ENCODE results near the gene GLTP.
"Not testable (repeated sequence)": the region's sequence is repeated elsewhere in the genome, so short reads cannot be mapped to it uniquely, and the experiment has no call there.

Gene GLTP

GRCh38 chr12:109900752-109901580, 20.6 kb upstream of the GLTP start:
- DNase-seq: no peak

- DNase-seq: peak; percentile 92
These were observed 19.7 kb upstream of the GLTP start, which contains the start of gene TCHP for GRCh38 chr12:109899783-109900751. TCHP (plus strand) TSS chr12:109900274; CDS start chr12:109903027, 2,753 bp downstream.

- not testable (repeated sequence) for DNase-seq
These were observed 19.0 kb upstream of the GLTP start for GRCh38 chr12:109899345-109899744.

DNA sequence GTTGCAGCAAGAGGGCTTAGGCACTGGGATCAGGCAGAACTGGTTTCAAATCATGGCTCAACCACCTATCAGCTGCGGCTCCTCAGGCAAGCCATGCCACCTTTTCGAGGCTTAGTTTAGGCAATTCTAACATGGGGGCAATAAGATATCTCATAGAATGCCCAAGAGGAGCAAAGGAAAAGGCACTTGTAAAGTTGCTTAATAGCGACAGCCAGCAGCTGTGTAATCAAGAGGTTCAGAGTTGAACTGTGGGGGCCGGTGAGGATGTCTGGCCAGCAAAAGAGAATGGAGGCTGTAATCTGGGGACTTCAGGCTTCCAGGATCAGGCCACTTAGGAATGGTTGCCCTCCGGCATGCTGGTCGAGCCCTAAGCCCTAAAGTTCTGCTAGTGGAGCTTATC, 16.7 kb upstream of the GLTP start:
- DNase-seq: no peak

DNA sequence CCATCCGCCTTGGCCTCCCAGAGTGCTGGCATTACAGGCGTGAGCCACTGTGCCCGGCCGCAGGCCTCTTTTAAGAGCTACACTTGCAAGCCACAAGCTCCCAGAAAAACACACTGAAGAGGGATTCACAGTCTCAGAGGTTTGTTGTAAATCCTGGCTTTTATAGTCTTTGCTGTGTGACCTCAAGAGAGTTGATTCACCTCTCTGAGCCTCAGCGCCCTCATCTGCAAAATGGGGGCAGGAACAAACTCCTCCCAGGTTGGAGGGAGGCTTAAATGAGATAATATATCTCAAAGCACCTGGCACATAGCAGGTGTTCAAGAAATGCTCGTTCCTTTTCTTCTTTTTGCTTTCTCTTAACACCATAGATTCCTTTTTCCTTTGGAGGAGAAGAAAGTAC, 15.8 kb upstream of the GLTP start:
- DNase-seq: no peak

DNA sequence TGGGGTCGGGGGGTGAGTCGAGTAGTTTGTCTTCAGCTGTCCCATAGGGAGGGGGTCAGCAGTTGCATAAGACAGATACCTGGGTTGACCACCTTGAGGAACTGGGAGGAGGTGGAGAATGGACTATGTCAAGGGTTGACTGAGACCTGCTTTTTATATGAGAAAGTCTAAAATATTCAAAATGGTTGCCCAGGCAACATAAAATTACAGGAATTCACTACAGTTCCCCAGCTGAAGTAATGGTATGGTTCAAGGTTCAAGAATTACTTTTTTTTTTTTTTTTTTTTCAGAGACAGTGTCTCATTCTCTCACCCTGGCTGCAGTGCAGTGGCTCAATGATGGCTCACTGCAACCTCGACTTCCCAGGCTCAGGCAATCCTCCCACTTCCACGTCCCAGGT, 14.6 kb upstream of the GLTP start:
- DNase-seq: no peak

GRCh38 chr12:109893261-109893995, 13.1 kb upstream of the GLTP start:
- DNase-seq: peak; percentile 13

DNA sequence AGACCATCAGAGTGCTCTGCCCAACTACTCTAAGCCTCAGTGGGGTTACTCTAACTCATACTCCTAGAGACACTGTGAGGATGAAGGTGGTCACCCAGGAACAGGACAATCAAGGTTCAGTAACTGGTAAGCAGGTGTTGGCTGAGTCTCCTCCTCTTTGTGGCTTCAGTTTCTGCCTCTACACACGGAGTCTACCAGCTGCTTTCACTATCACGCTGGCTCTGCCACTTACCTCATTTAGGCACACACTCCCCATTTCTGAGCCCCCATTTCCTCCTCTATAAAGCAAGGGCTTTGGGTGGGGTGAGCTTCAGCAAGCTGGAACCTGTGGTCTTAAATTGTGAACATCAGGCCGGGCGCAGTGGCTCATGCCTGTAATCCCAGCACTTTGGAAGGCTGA, 12.4 kb upstream of the GLTP start:
- no peak for DNase-seq

GRCh38 chr12:109892165-109892715, 11.9 kb upstream of the GLTP start:
- no peak for DNase-seq

DNA sequence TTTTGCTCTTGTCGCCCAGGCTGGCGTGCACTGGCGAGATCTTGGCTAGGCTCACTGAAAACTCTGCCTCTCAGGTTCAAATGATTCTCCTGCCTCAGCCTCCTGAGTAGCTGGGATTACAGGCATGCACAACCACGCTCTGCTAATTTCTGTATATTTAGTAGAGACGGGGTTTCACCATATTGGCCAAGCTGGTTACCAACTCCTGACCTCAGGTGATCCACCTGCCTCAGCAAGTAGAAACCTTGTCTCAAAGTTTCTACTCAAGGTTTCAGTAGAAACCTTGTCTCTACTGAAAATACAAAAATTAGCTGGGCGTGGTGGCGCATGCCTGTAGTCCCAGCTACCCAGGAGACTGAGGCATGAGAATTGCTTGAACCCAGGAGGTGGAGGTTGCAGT, 11.4 kb upstream of the GLTP start:
- not testable (repeated sequence) for DNase-seq

DNA sequence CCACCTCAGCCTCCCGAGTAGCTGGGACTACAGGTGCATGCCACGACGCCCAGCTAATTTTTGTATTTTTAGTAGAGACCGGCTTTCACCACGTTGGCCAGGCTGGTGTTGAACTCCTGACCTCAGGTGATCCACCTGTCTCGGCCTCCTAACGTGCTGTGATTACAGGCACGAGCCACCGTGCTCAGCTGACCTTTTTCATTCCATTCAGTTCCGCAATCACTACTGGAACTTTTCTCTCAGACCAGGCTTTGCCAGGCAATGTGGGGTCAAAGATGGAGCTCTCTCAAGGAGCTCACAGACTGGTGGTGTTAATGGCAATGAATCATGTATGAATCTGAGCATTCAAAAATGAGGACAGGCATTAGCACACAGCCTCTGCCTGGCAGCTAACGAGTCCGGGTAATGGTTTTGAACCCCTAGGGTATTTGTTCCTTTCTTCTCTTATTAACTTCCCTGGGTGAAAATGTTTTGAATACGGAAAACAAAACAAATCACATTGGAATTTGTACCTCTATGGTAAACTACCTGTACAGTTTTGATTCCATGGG, 10.4 kb upstream of the GLTP start:
- DNase-seq: no peak

- DNase-seq: peak; percentile 84
These were observed 8.1 kb upstream of the GLTP start for GRCh38 chr12:109888179-109889020.

DNA sequence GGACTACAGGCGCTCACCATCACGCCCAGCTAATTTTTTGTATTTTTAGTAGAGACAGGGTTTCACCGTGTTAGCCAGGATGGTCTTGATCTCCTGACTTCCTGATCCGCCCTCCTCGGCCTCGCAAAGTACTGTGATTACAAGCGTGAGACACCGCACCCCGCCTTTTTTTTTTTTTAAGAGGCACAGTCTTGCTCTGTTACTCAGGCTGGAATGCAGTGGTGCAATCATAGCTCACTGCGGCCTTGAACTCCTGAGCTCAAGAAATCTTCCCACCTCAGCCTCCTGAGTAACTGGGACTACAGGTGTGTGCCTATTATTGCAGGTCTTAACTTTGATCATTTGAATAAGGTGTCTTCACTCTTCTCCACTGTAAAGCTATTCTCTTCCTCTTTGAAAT, 5.3 kb upstream of the GLTP start:
- no peak for DNase-seq

- DNase-seq: no peak
These were observed 3.1 kb upstream of the GLTP start for GRCh38 chr12:109883461-109883860.

GRCh38 chr12:109881752-109882151, 1.4 kb upstream of the GLTP start:
- DNase-seq: no peak

DNA sequence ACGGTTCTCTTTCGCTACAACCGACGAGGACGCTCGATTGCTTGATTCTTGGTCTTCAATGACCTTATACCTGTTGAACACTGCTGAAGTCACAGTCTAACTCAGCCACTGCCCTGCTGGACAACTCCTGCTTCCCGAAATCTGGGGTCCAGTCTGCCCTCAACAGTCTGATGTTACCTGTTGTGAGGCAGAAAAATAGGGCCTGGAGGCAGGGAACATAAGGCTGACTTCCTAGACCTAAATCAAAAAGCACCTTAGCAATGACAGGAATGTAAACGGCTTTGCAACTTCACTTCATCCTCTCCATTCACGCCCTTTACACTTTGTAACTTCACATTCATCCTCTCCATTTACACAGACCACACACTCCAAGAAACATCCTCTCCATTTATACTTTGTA, 597 bp upstream of the GLTP start:
- DNase-seq: no peak

DNA sequence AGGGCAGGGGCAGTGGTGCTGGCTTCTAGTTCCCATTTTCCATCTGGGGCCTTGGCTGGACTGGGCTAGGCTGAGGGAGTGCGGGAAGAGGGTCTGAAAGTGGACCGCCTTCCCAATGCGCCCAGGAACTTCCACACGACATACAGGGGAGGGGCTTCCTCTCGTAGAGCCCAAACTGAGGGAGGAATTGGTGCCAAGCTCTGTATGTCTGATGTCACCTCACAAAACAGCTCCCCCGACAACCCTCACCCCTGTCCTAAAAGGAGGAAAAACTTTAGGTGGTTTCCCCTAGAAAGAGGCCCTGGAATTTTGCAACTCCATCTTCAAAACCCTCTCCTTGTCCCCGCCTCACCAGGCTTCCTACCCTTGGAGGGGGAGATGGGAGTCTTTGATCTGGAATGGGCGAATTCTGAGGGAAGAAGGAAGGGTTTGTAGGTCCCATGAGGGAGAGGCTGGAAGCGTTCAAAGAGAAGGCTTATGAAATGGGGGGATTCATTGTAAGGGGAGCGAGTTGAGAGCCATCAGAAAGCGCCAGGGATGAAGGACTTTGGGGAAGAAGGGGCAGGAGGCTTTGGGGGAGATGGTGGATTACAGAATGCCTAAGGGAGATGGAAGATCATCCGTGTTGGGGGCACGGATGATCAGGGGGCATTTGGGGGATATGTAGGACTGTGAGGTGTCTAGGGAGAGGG, 844 bp downstream of the GLTP start:
- peak; percentile 38 for DNase-seq

DNA sequence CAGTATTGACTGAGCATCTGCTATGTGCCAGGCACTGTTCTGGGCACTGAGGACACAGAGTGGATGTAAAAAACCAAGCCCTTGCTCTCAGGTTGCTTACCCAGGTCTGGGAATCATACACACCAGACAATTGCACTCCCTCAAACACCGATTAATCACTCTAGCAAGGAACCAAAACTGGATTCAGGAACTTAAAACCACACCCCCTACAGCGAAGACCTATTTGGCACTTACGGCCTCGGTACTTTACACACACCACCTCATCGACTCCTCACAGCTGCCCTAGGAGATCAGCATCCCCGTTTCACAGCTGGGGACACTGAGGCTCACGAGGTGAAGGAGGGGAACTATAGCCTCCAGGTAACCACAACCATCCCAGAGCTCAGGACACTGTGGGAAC, 1.6 kb downstream of the GLTP start:
- peak; percentile 60 for DNase-seq

- no peak for DNase-seq
These were observed 2.1 kb downstream of the GLTP start for GRCh38 chr12:109878247-109878625.

- DNase-seq: no peak
These were observed 2.7 kb downstream of the GLTP start for GRCh38 chr12:109877504-109878246.

Measured in suppressor macrophage treated with lipopolysaccharide for 4 hours (primary cell).